ENCODE data around the gene UBE2G2.

DNA sequence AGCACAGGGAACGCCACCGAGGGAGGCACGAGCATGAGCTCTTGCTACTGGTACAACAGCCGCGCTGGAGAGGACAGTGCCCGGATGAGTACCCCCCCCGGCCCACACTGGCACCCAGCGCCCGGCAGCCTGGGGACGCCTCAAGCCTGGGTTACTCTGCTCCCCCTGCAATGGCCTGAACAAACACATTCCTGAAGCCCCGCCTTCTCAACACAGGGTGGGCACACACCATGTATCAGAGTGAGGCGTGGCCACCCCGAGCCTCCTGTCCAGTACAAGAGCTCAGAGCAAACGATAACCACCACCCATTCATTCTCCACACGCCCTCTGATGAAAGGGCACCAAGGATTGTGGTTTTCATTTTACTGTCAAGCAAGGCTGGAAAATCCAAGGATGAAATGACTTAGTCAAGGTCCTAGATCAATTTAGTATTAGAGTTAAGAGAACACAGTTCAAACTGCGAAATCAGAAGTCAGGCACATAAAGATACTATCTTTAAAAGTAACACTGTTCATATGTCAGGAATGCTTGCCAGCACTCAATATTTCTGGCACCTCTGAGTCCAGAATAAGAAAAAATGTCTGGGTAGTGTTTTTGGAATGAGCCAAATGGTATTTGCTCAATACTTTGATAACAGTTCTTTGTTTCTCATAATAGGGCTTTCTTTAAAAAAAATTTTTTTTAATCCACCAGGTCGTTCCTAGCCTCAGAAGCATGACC, 22.0 kb downstream of the UBE2G2 start:
- TF ChIP-seq POLR2A (IDR thresholded peaks at IDR 0.05): no peak
- TF ChIP-seq, protein P1, sequence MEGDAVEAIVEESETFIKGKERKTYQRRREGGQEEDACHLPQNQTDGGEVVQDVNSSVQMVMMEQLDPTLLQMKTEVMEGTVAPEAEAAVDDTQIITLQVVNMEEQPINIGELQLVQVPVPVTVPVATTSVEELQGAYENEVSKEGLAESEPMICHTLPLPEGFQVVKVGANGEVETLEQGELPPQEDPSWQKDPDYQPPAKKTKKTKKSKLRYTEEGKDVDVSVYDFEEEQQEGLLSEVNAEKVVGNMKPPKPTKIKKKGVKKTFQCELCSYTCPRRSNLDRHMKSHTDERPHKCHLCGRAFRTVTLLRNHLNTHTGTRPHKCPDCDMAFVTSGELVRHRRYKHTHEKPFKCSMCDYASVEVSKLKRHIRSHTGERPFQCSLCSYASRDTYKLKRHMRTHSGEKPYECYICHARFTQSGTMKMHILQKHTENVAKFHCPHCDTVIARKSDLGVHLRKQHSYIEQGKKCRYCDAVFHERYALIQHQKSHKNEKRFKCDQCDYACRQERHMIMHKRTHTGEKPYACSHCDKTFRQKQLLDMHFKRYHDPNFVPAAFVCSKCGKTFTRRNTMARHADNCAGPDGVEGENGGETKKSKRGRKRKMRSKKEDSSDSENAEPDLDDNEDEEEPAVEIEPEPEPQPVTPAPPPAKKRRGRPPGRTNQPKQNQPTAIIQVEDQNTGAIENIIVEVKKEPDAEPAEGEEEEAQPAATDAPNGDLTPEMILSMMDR (IDR thresholded peaks at IDR 0.05): no peak

Data from breast epithelium (tissue), 3 donors.